Right lobe of liver (tissue), 6 donors: ENCODE measurements around the gene SPATA13. TPM values are rescaled to one million over a fixed set of nuclear protein-coding genes. Genes with fewer than 3 reads are reported as not detected.

Source experiments
- ATAC-seq, 4 donors: fragments of 200-7000 bp; cut with Tn5 transposase; one replicate each; pipeline ENCODE4 v1.9.1; 2020; ENCODE audit warnings: mild to moderate bottlenecking in 4 of 4, moderate library complexity in 4 of 4
- DNase-seq, 3 donors: peaks; one replicate each; pipeline ENCODE4 v3.0.0-alpha.2; 2020
- H3K27ac ChIP-seq, 3 donors: fragments of 200-600 bp; one replicate each; pipeline ENCODE4 v1.8.0; 2022
- H3K27me3 ChIP-seq, 2 donors: fragments of 200-600 bp; one replicate each; pipeline ENCODE4 v1.8.0; 2022
- H3K36me3 ChIP-seq, 4 donors: fragments of 200-600 bp; sonication (generic) in 1 of 4; one replicate each; pipeline versions ENCODE4 v1.5.1 to v1.8.0; 2017 to 2022; ENCODE audit warnings: control low read depth in 1 of 4
- H3K4me1 ChIP-seq, 4 donors: fragments of 200-600 bp; sonication (generic) in 1 of 4; one replicate each; pipeline versions ENCODE4 v1.5.1 to v1.8.0; 2017 to 2022; ENCODE audit warnings: control low read depth in 1 of 4
- H3K4me3 ChIP-seq, 3 donors: fragments of 200-600 bp; one replicate each; pipeline ENCODE4 v1.8.0; 2022
- H3K9me3 ChIP-seq, 4 donors: fragments of 200-600 bp; sonication (generic) in 1 of 4; one replicate each; pipeline versions ENCODE4 v1.5.1 to v1.8.0; 2017 to 2022; ENCODE audit warnings: control low read depth in 1 of 4
- POLR2A ChIP-seq: fragments of 450-650 bp; IDR thresholded peaks from one replicate; pipeline ENCODE4 v1.6.1; 2017; ENCODE audit warnings: antibody characterized with exemption, mild to moderate bottlenecking
- WGBS: methylation state at CpG from one replicate; pipeline ENCODE4 v1.1.6; 2018; ENCODE audit warnings: low coverage, low lambda C conversion rate; ENCODE audit not compliant: insufficient coverage; ENCODE audit errors: missing lambda C conversion rate; 5-methylcytosine and 5-hydroxymethylcytosine counted together
- intact Hi-C, 2 donors: fragments of 100-400 bp; cut with DNase I; formaldehyde crosslinking; loops; one replicate each; pipeline versions ENCODE4 v1.11.2 to v1.14.1; 2022
- total RNA-seq, 6 experiments: library from RNA; depleted of rRNA in 2 of 6; stranded (reverse); fragments of >200 nt in 2 of 6; fragmentation: NEBNext Ultra II Directional in 3 of 6; extraction: Animal tissue kit (Norgen Biotek cat#: 25700) in 3 of 6; gene quantifications; one replicate each; pipeline versions ENCODE4 v1.1.0 to v1.2.4, GENCODE V29; 2016 to 2023
- TF ChIP-seq, protein P1 (sequence below), 4 donors: fragments of 200-600 bp in 3 of 4; fragments of 450-650 bp in 1 of 4; IDR thresholded peaks; one replicate each; pipeline versions ENCODE4 v1.5.1 to v1.8.0; 2016 to 2022; ENCODE audit warnings: antibody characterized with exemption in 4 of 4, mild to moderate bottlenecking in 2 of 4
- donor health status: DM: no; HTN: yes; CAD: no.
- donor health status: DM: no; HTN: no; CAD: no.
- donor health status: DM: no; HTN: no; CAD: no.
- donor health status: DM: no; HTN: yes; CAD: no.
- donor health status: DM: no; HTN: yes; CAD: no.

Gene SPATA13
- total RNA-seq, 6 experiments from 2014 or later: 21.5 to 39.9 (median 30.5) TPM

DNA sequence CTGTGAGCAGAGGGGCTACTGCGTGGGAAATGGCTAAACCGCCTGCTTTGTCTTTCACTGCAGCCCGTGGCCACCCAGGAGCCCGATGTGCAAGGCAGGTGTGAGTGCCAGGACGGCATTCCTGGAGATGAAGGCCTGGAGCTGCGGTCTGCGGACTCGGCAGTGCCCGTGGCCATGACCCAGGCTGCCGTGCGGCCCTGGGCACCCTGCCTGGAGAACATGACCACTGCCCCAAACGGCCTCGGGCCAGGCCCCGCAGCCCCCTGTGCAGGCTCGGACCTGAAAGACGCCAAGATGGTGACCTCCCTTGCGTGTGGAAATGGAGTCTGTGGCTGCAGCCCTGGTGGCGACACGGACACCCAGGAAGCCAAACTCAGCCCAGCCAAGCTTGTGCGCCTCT lies 62.2 kb downstream of the SPATA13 start:
- Histone ChIP-seq H3K9me3 (no peaks in the 10 kb centered on the region), H3K27ac (peak overlapping the region in 1 of 3 donors; percentile 93), H3K4me1 (peaks cover 0 to 50% (median 18%) of the 10 kb centered on the region in 4 donors), H3K27me3 (no peaks in the 10 kb centered on the region), H3K4me3 (no peak overlapping the region), H3K36me3 (peaks cover 0 to 13% (median 0%) of the 10 kb centered on the region in 4 donors)
- intact Hi-C loops: loop anchor here (10.0 kb wide), 2 partner anchors 168 to 208 kb away; no protein-coding TSS in a partner anchor
- TF ChIP-seq POLR2A: no peak
- TF ChIP-seq, protein P1, sequence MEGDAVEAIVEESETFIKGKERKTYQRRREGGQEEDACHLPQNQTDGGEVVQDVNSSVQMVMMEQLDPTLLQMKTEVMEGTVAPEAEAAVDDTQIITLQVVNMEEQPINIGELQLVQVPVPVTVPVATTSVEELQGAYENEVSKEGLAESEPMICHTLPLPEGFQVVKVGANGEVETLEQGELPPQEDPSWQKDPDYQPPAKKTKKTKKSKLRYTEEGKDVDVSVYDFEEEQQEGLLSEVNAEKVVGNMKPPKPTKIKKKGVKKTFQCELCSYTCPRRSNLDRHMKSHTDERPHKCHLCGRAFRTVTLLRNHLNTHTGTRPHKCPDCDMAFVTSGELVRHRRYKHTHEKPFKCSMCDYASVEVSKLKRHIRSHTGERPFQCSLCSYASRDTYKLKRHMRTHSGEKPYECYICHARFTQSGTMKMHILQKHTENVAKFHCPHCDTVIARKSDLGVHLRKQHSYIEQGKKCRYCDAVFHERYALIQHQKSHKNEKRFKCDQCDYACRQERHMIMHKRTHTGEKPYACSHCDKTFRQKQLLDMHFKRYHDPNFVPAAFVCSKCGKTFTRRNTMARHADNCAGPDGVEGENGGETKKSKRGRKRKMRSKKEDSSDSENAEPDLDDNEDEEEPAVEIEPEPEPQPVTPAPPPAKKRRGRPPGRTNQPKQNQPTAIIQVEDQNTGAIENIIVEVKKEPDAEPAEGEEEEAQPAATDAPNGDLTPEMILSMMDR (IDR thresholded peaks at IDR 0.05): no peak
- no peak for DNase-seq
- WGBS: 40% methylated on average over 3 of the region's 20 CpGs
- no peak for ATAC-seq

DNA sequence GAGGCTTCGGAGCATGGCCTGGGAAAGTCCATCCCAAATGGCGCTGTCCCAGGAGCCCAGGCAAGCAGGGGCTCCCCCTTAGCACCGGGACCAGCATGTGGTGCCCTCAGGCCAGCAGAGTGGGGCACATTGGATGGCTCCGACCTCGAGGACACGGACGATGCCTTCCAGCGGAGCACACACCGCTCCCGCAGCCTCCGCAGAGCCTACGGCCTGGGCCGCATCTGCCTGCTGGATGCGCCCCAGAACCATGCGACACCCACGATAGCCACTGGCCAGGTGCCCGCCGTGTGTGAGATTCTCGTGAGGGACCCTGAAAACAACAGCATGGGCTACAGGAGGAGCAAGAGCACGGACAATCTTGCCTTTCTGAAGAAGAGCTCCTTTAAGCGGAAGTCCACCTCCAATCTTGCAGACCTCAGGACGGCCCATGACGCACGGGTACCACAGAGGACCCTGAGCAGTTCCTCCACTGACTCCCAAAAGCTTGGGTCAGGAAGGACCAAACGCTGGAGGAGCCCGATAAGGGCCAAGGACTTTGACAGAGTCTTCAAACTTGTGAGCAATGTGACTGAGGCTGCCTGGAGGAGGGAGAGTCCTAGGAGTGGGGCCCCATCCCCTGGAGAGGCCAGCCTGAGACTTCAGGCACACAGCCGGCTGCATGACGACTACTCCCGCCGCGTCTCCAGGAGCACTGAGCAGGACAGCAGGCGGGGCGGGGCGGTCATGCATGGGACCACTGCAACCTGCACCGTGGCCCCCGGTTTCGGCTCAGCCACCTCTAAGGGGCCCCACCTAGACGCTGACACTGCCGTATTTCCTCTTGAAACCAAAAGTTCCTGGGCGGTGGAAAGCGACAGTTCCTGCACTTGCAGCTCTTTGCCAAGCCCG lies 63.1 kb downstream of the SPATA13 start:
- no peaks in the 10 kb centered on the region for H3K27me3 ChIP-seq
- no peaks in the 10 kb centered on the region for H3K9me3 ChIP-seq
- ATAC-seq: no peak
- no peak overlapping the region for H3K4me3 ChIP-seq
- intact Hi-C loops: loop anchor here (10.0 kb wide), 2 partner anchors 169 to 209 kb away; no protein-coding TSS in a partner anchor
- peaks cover 0 to 42% (median 13%) of the 10 kb centered on the region in 4 donors for H3K4me1 ChIP-seq
- peaks cover 0 to 13% (median 0%) of the 10 kb centered on the region in 4 donors for H3K36me3 ChIP-seq
- DNase-seq: no peak
- 40% methylated on average over 2 of the region's 42 CpGs for WGBS
- H3K27ac ChIP-seq: peak overlapping the region in 1 of 3 donors; percentile 93
- TF ChIP-seq, protein P1 (IDR thresholded peaks at IDR 0.05): no peak
- no peak for TF ChIP-seq POLR2A

DNA sequence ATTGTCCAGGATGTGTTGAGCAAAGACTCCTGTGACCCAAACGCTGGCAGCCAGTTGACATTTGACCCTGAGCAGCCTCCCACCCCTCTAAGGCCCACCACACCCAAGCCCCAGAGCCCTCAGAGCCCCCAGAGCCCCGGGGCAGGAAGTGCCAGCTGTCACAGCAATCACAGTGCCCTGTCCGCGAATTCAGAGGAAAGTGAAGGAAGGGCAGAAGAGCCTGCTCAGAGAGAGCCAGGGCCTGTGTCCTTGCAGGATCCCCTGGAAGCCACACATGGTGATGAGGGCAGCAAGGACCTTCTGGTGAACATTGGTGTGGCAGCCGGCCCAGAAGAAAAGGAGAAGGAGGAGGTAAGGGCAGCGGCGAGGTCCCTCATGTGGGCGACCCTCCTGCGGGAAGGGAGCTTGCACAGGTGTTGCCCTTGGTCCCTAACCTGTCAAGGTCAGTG lies 63.7 kb downstream of the SPATA13 start:
- H3K4me1 ChIP-seq: peaks cover 0 to 35% (median 10%) of the 10 kb centered on the region in 4 donors
- whole genome bisulfite sequencing: no CpG with 5 or more reads among the region's 9 CpGs
- ATAC-seq (no peak), DNase-seq (no peak)
- no peak overlapping the region for H3K4me3 ChIP-seq
- intact Hi-C loops: loop anchor here (10.0 kb wide), 2 partner anchors 169 to 209 kb away; no protein-coding TSS in a partner anchor
- H3K36me3 ChIP-seq: peaks cover 0 to 13% (median 0%) of the 10 kb centered on the region in 4 donors
- H3K9me3 ChIP-seq: no peaks in the 10 kb centered on the region
- H3K27ac ChIP-seq: peak overlapping the region in 1 of 3 donors; percentile 22
- TF ChIP-seq, protein P1 (IDR thresholded peaks at IDR 0.05): no peak
- no peak for TF ChIP-seq POLR2A
- H3K27me3 ChIP-seq: no peaks in the 10 kb centered on the region

DNA sequence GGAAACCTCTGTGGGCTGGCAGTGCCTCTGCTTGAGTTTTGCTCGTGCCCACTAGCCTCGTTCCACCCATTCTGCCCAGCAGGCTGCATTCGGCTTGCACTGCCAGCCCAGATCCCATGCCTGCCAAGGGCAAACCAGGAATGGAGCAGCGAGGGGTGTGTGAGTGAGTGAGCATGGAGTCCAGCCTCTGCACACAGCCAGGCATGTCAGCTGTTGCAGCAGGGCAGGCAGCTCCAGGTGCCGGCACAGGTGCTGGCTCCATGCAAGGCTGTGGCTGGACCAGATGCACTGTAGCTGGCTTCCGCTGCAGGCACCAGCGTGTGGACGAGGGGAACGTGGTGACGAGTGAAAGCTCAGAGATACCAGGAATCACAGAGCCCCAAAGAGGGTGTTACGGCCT lies 64.5 kb downstream of the SPATA13 start:
- WGBS: no CpG with 5 or more reads among the region's 11 CpGs
- DNase-seq (no peak), ATAC-seq (no peak)
- H3K4me1 ChIP-seq: peaks cover 0 to 28% (median 7%) of the 10 kb centered on the region in 4 donors
- H3K36me3 ChIP-seq: peaks cover 0 to 13% (median 0%) of the 10 kb centered on the region in 4 donors
- TF ChIP-seq POLR2A: no peak
- TF ChIP-seq, protein P1 (IDR thresholded peaks at IDR 0.05): no peak
- H3K4me3 ChIP-seq: no peak overlapping the region
- H3K9me3 ChIP-seq: no peaks in the 10 kb centered on the region
- H3K27me3 ChIP-seq: no peaks in the 10 kb centered on the region
- peak overlapping the region in 1 of 3 donors; percentile 22 for H3K27ac ChIP-seq
- intact Hi-C loops: loop anchor here (10.0 kb wide), 2 partner anchors 170 to 210 kb away; no protein-coding TSS in a partner anchor
